ENCODE measurements around the gene MX1.

GRCh38 chr21:41418956-41419680 lies 6.9 kb upstream of the MX1 start:
- TF ChIP-seq CTCF (conservative IDR thresholded peaks at IDR 0.05; ENCODE audit: low read length): no peak
- no peak for TF ChIP-seq EZH2phosphoT487 (IDR thresholded peaks at IDR 0.05; ENCODE audit: borderline replicate concordance, low read depth, low read length)

Data from OCI-LY7 (cell line).